Measurements from ENCODE around the gene SKI. TPM values are rescaled to one million over a fixed set of nuclear protein-coding genes. Genes with fewer than 3 reads are reported as not detected.

Gene SKI
- total and polyA plus RNA-seq, 2 experiments from 2014 or later: 9.3 to 66.8 TPM

GRCh38 chr1:2301607-2302291 lies 73.6 kb downstream of the SKI start (continued):
- no peak for TF ChIP-seq ZNF462 (CRISPR knock-in tag; IDR thresholded peaks at IDR 0.05)
- no peak for TF ChIP-seq ETS1 (IDR thresholded peaks at IDR 0.05)
- no peak for TF ChIP-seq ZNF331 (CRISPR knock-in tag; IDR thresholded peaks at IDR 0.05; ENCODE audit: low read depth)
- no peak for TF ChIP-seq REST (IDR thresholded peaks at IDR 0.05; ENCODE audit: unreplicated experiment)
- no peak for TF ChIP-seq EZH2 (IDR thresholded peaks at IDR 0.05; ENCODE audit: low read depth, unreplicated experiment)
- TF ChIP-seq STAT1 (IDR thresholded peaks at IDR 0.05; ENCODE audit: unreplicated experiment): no peak
- TF ChIP-seq JUNB (IDR thresholded peaks at IDR 0.05; ENCODE audit: unreplicated experiment): no peak

All from GM23338 (cell line).